NCI-H82 (cell line): ENCODE results near the gene TMEM8B.

ENCODE experiments used
- DNase-seq: peaks from one replicate; lab custom pipeline; 2025; lab: John Stamatoyannopoulos, UW

TMEM8B gene

GRCh38 chr9:35811381-35812024, 17.5 kb upstream of the TMEM8B start:
- DNase-seq: no peak

- peak; percentile 95 for DNase-seq
These were observed 16.9 kb upstream of the TMEM8B start, which contains the start of gene SPAG8 for GRCh38 chr9:35812025-35812602. Gene SPAG8 (minus strand): TSS chr9:35812262. CDS start chr9:35812147, 115 bp downstream.

GRCh38 chr9:35813434-35814105, 15.5 kb upstream of the TMEM8B start:
- DNase-seq: peak; percentile 51

- peak; percentile 67 for DNase-seq
These were observed 14.8 kb upstream of the TMEM8B start for GRCh38 chr9:35814106-35814840.

GRCh38 chr9:35814841-35815543, 14.0 kb upstream of the TMEM8B start, which contains the start of gene HINT2:
Gene HINT2 (minus strand): TSS chr9:35815042. CDS start chr9:35814979, 63 bp downstream.
- peak; percentile 99 for DNase-seq

GRCh38 chr9:35816708-35817107, 12.3 kb upstream of the TMEM8B start:
- DNase-seq: peak; percentile 87

- DNase-seq: no peak
These were observed 10.7 kb upstream of the TMEM8B start for GRCh38 chr9:35818341-35818740.

GRCh38 chr9:35820076-35820475, 9.0 kb upstream of the TMEM8B start:
- no peak for DNase-seq

GRCh38 chr9:35822926-35823325, 6.1 kb upstream of the TMEM8B start:
- no peak for DNase-seq

- peak; percentile 72 for DNase-seq
These were observed 2.8 kb upstream of the TMEM8B start for GRCh38 chr9:35826071-35826701.

- no peak for DNase-seq
These were observed 1.5 kb upstream of the TMEM8B start for GRCh38 chr9:35827486-35827885.

GRCh38 chr9:35828716-35829083, 328 bp upstream of the TMEM8B start, which contains the start of gene FAM221B:
Gene FAM221B (minus strand): TSS chr9:35828732. CDS start chr9:35826161, 2,571 bp downstream.
- DNase-seq: peak; percentile 23

GRCh38 chr9:35829764-35830096, 702 bp downstream of the TMEM8B start:
- peak; percentile 37 for DNase-seq

- DNase-seq: no peak
These were observed 2.0 kb downstream of the TMEM8B start for GRCh38 chr9:35831040-35831439.

- DNase-seq: no peak
These were observed 3.8 kb downstream of the TMEM8B start for GRCh38 chr9:35832814-35833213.

GRCh38 chr9:35834260-35835215, 5.5 kb downstream of the TMEM8B start:
- DNase-seq: no peak

GRCh38 chr9:35835216-35835632, 6.2 kb downstream of the TMEM8B start:
- DNase-seq: peak; percentile 22

- no peak for DNase-seq
These were observed 6.7 kb downstream of the TMEM8B start for GRCh38 chr9:35835766-35836165.

GRCh38 chr9:35836595-35836994, 7.6 kb downstream of the TMEM8B start:
- no peak for DNase-seq

GRCh38 chr9:35839926-35840325, 10.9 kb downstream of the TMEM8B start:
- DNase-seq: no peak
